ENCODE data around the gene DSTN.
"Not testable (repeated sequence)": the region's sequence is repeated elsewhere in the genome, so short reads cannot be mapped to it uniquely, and the experiment has no call there.

DSTN gene

DNA sequence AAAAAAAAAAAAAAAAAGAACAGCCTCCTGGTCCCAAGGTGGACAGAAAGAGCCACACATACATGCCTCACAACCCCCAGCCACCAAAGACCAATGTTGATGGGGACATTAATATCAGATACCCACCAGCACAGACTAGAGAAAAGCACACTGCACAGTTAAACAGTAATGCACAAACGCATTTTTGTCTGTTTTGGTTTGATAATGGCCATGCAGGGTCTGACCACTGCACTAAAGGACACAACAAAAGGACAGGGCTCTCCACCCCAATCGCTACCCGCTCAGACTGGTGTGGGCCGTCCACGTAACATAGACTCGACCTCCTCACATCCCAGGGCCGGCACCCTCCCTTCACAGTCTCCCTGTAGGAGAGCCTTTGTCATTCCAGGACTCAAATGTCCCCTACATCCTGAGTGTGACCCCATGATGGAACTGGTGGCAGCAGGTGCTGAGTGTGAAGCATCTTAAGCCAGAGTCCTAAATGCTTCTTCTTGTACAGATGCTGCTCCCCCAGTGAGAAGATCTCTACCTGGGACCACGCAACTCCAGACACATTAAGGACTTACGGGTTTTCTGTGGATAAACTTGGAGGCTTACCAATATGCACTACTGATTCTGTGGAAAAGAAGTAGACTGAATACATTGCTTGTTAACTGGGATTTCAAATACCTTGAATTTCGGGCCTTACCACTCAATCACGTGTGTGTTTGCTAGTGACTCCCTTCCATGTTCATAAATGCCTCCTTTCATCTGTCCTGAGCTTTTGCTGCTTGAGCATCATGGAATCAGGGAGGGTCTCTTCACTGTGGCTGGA lies 84.2 kb downstream of the DSTN start:
- FAIRE-seq: no peak

DNA sequence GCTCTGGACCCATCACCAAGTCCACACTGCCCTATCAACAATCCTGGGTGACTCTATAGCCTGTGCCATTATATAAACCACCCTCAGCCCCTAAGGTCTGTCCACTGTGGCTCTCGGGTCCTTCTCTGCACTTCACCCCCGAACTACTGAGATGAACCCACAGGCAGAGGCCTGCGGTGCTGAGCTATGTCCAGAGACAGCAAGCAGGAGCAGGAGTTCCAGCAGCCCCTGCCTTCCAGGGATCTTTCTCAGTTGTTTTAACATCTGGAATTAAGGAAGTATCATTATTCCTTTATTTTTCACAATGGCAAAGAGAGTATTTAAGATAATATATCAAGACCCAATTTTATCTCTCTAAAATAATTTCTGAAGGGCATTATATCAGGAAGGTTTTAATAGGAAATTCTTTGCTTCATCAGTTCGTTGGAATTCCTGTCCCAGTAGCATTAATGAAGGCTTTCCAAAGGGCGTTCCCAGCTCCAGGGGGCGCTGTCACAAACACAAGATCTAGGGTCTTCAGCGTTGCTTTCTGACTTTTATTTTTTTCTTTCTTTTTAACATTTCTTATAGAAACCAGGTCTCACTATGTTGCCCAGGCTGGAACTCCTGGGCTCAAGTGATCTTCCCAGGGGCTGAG lies 84.9 kb downstream of the DSTN start:
- FAIRE-seq: no peak

DNA sequence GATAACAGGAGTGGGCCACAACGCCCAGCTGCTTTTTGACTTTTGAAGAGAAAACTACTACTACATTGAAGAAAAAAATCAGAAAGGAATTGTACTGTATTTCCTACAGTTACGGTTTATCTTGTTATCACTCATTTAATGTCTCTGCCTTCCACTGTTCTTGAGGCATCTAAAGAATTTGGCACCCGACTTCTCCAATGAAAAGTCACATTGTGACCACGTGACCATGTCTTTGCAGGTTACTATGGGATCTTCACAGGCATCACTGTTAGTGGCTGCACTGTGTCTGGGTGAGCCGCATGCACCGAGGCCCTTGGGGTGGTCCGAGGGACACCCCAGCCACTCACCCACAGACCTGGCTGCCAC lies 85.4 kb downstream of the DSTN start:
- no peak for FAIRE-seq

DNA sequence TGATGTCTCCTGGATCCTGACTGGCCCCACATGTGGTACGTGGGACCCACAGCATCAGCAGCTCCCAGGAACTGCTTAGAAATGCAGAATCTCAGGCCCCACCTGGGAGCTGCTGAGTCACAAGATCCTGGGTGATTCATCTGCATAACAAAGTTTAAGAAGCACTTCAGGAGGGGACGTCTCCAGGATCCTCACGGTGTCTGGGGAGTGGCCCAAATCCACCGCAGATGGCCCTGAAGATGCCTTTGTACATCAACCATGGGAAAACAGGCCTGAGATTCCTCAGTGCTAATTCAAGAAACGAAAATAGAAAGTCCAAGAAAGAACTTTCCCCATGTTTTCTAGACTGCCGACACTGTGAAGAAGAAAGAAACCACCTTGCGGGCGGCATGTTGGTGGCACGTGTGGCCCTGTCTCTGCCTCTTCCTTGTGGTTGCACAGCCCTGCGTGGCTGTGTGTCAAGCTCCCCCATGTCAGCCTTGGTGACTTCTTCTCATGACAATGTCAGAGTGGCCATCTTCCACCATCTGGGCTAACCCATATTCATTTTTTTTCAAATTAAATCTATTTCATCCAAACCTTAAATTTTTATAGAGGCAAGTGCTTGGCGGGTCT lies 86.1 kb downstream of the DSTN start:
- FAIRE-seq: no peak

DNA sequence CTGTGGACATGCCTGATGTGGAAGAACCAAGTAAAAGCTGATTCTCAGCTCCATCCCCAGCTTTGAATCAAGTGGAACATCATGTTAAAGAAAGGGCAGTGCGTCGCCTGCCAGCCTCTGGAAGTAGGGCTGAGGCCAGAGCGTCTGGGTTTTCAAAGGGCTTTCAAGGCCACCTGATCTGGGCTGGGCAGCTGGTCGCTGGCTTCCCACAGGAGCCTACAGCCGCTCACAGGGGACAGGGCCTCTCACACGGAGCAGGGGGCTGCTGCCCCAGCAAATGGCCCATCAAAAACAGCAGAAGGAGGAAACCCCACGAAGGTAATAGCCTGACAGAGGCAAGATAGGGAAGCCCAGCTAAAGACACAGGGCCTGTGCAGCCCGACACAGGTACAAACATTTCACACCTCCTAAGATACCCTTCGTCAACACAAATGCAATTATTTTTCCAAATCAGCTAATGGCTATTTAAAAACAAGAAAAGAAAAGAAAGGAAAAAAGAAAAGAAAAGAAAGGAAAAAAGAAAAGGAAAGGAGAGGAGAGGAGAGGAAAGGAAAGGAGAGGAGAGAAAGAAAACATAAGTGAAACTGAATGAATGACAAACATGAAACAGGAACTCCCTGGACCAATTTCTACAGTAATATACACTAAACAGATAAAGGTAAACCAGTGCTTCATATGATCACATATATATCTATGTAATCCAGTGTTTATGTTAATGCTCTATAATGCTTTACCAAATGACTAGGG lies 87.4 kb downstream of the DSTN start:
- no peak for FAIRE-seq

DNA sequence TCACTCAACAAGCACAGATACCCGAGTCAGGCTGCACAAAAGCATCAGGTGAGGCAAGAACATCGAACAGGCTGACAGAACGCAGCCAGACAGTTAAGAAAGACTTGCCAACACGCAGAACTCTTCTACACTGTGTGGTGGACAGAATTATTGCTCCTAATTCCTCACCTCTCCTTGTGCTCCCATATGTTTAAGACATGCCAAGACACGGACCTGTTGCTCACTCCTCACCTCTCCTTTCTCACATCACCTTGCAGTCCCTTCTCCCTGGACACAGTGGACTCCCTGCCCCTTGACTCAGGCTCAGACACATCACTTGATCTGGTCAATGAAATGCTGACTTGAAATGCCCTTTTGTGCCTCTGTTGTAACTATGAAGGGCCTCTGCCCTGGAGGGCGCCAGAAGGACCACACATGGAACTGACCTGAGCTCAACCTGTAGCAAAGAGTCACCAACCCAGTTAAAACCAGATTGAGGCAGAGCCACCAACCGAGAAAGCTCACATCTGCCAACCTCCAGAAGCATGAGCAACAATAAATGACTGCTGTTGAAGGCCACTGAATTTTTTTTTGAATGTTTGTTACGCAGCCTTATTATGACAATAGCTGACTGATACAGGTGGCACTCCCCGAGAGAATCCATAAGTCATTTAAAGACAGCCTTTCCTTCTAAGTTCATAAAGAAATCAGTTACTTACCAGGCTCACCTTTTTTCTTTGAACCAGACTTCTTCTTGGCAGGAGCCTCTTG lies 88.2 kb downstream of the DSTN start:
- no peak for FAIRE-seq

DNA sequence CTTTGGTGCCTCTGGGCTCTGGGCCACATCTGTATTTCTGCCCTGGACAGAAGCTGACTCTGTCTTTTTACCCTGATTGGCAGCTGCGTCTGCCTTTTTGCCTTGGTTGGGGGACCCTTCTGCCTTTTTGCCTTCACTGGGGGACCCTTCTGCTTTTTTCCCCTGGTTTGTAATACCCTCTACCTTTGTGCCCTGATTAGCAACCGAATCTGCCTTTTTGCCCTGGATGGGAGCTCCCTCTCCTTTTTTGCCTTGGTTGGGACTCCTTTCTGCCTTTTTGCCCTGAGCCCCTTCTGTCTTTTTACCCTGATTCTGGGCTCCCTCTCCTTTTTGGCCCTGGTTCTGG lies 88.7 kb downstream of the DSTN start:
- FAIRE-seq: no peak

DNA sequence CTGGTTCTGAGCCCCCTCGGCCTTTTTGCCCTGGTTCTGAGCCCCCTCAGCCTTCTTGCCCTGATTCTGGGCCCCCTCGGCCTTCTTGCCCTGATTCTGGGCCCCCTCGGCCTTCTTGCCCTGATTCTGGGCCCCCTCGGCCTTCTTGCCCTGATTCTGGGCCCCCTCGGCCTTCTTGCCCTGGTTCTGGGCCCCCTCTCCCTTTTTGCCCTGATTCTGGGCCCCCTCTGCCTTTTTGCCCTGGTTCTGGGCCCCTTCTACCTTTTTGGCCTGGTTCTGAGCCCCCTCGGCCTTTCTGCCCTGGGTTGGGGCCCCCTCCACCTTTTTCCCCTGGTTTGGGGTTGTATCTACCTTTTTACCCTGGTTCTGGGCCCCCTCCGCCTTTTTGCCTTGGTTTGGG lies 89.5 kb downstream of the DSTN start:
- not testable (repeated sequence) for FAIRE-seq
